Measurements from ENCODE around the gene GREB1L. TPM values are rescaled to one million over a fixed set of nuclear protein-coding genes. Genes with fewer than 3 reads are reported as not detected.
"Not testable (repeated sequence)": the region's sequence is repeated elsewhere in the genome, so short reads cannot be mapped to it uniquely, and the experiment has no call there.

Gene GREB1L
- total RNA-seq, 2 experiments from 2014 or later = not detected

- H3K4me3 Mint-ChIP-seq = no peak overlapping the region
- no peak overlapping the region for H3K27ac Mint-ChIP-seq
- Histone ChIP-seq H3K36me3 (ENCODE audit: insufficient read depth, low read length) (no peaks in the 10 kb centered on the region), H3K4me1 (ENCODE audit: insufficient read depth, low read length) (no peaks in the 10 kb centered on the region), H3K27ac (ENCODE audit: low read depth in 1 of 2, low read length in 2 of 2) (no peak overlapping the region), H3K27me3 (ENCODE audit: control insufficient read depth in 1 of 2, insufficient read depth in 2 of 2, low read length in 2 of 2) (peaks cover 0 to 8% of the 10 kb centered on the region in 2 experiments), H3K9me3 (ENCODE audit: control insufficient read depth in 1 of 2, insufficient read depth in 1 of 2, low read length in 2 of 2) (no peaks in the 10 kb centered on the region), H3K4me3 (ENCODE audit: low read length) (no peak overlapping the region)
- no peaks in the 10 kb centered on the region for H3K36me3 Mint-ChIP-seq (ENCODE audit: low read depth)
- CTCF ChIA-PET = no interaction called here
- no peaks in the 10 kb centered on the region for H3K9me3 Mint-ChIP-seq
- POLR2A ChIA-PET = no interaction called here
- H3K27me3 Mint-ChIP-seq = peaks cover 8% of the 10 kb centered on the region
- intact Hi-C loops (cut with DNase I, micrococcal nuclease) = no loop called here
- DNase-seq (no peak), ATAC-seq (ENCODE audit: poor library complexity) (no peak)
- no peak for TF ChIP-seq CTCF (IDR thresholded peaks at IDR 0.05)
- H3K4me1 Mint-ChIP-seq (ENCODE audit: low read depth) = no peaks in the 10 kb centered on the region
Measured at GRCh38 chr18:21369146-21369545, 127.1 kb downstream of the GREB1L start.

- H3K4me3 Mint-ChIP-seq; CTCF ChIA-PET; H3K36me3 ChIP-seq (ENCODE audit: insufficient read depth, low read length); H3K9me3 Mint-ChIP-seq; H3K27ac ChIP-seq (ENCODE audit: low read depth in 1 of 2, low read length in 2 of 2); H3K4me3 ChIP-seq (ENCODE audit: low read length); H3K4me1 ChIP-seq (ENCODE audit: insufficient read depth, low read length); H3K27me3 Mint-ChIP-seq; H3K27me3 ChIP-seq (ENCODE audit: control insufficient read depth in 1 of 2, insufficient read depth in 2 of 2, low read length in 2 of 2); intact Hi-C loops (cut with DNase I, micrococcal nuclease); ATAC-seq (ENCODE audit: poor library complexity); H3K9me3 ChIP-seq (ENCODE audit: control insufficient read depth in 1 of 2, insufficient read depth in 1 of 2, low read length in 2 of 2); DNase-seq; H3K27ac Mint-ChIP-seq; H3K36me3 Mint-ChIP-seq (ENCODE audit: low read depth); POLR2A ChIA-PET; H3K4me1 Mint-ChIP-seq (ENCODE audit: low read depth): not testable (repeated sequence)
Measured at GRCh38 chr18:21369597-21369996, 127.6 kb downstream of the GREB1L start.

- Mint-ChIP-seq H3K4me1 (ENCODE audit: low read depth) (no peaks in the 10 kb centered on the region), H3K27me3 (peaks cover 8% of the 10 kb centered on the region), H3K36me3 (ENCODE audit: low read depth) (no peaks in the 10 kb centered on the region), H3K9me3 (no peaks in the 10 kb centered on the region), H3K4me3 (no peak overlapping the region), H3K27ac (no peak overlapping the region)
- Histone ChIP-seq H3K36me3 (ENCODE audit: insufficient read depth, low read length) (no peaks in the 10 kb centered on the region), H3K27me3 (ENCODE audit: control insufficient read depth in 1 of 2, insufficient read depth in 2 of 2, low read length in 2 of 2) (no peaks in the 10 kb centered on the region), H3K4me1 (ENCODE audit: insufficient read depth, low read length) (no peaks in the 10 kb centered on the region), H3K4me3 (ENCODE audit: low read length) (no peak overlapping the region), H3K27ac (ENCODE audit: low read depth in 1 of 2, low read length in 2 of 2) (no peak overlapping the region), H3K9me3 (ENCODE audit: control insufficient read depth in 1 of 2, insufficient read depth in 1 of 2, low read length in 2 of 2) (no peaks in the 10 kb centered on the region)
- no peak for DNase-seq
- POLR2A ChIA-PET = no interaction called here
- CTCF ChIA-PET = no interaction called here
- intact Hi-C loops (cut with DNase I, micrococcal nuclease) = loop anchor here in 1 of 2 experiments (5.0 kb wide), 1 partner anchor 51 kb away; no protein-coding TSS in a partner anchor
- no peak for ATAC-seq (ENCODE audit: poor library complexity)
- no peak for TF ChIP-seq CTCF (IDR thresholded peaks at IDR 0.05)
Measured at GRCh38 chr18:21383031-21383430, 141.0 kb downstream of the GREB1L start.

GRCh38 chr18:21386523-21387240, 144.7 kb downstream of the GREB1L start:
- Histone ChIP-seq H3K4me1 (ENCODE audit: insufficient read depth, low read length) (no peaks in the 10 kb centered on the region), H3K27ac (ENCODE audit: low read depth in 1 of 2, low read length in 2 of 2) (no peak overlapping the region), H3K36me3 (ENCODE audit: insufficient read depth, low read length) (no peaks in the 10 kb centered on the region), H3K9me3 (ENCODE audit: control insufficient read depth in 1 of 2, insufficient read depth in 1 of 2, low read length in 2 of 2) (no peaks in the 10 kb centered on the region), H3K4me3 (ENCODE audit: low read length) (no peak overlapping the region), H3K27me3 (ENCODE audit: control insufficient read depth in 1 of 2, insufficient read depth in 2 of 2, low read length in 2 of 2) (no peaks in the 10 kb centered on the region)
- DNase-seq (no peak), ATAC-seq (ENCODE audit: poor library complexity) (no peak)
- Mint-ChIP-seq H3K36me3 (ENCODE audit: low read depth) (no peaks in the 10 kb centered on the region), H3K27ac (no peak overlapping the region), H3K27me3 (peaks cover 20% of the 10 kb centered on the region), H3K9me3 (no peaks in the 10 kb centered on the region), H3K4me3 (no peak overlapping the region), H3K4me1 (ENCODE audit: low read depth) (no peaks in the 10 kb centered on the region)
- intact Hi-C loops (cut with DNase I, micrococcal nuclease) = no loop called here
- CTCF ChIA-PET = no interaction called here
- POLR2A ChIA-PET = no interaction called here
- no peak for TF ChIP-seq CTCF (IDR thresholded peaks at IDR 0.05)
